WI38 (cell line): ENCODE results near the gene SEC31B.
A peak's percentile ranks its signal among the peaks of the same experiment; 100 is the strongest.

Source experiments
- H3K4me3 ChIP-seq: 2 replicates; pipeline ENCODE4 v1.5.1; 2011; ENCODE audit warnings: low read depth, mild to moderate bottlenecking, control low read depth, low read length
- CTCF ChIP-seq: IDR thresholded peaks from 2 replicates; pipeline ENCODE4 v1.5.1; 2012; ENCODE audit warnings: low read depth, mild to moderate bottlenecking, control low read depth, low read length

SEC31B gene

GRCh38 chr10:100528921-100529474 is 9.3 kb upstream of the SEC31B start:
- TF ChIP-seq CTCF = no peak
- peak overlapping the region; percentile 94 for H3K4me3 ChIP-seq

- H3K4me3 ChIP-seq = peak overlapping the region; percentile 94
- no peak for TF ChIP-seq CTCF
Observed at GRCh38 chr10:100528123-100528886, 8.6 kb upstream of the SEC31B start.

- no peak for TF ChIP-seq CTCF
- H3K4me3 ChIP-seq = no peak overlapping the region
Observed at GRCh38 chr10:100524638-100525037, 5.0 kb upstream of the SEC31B start.

- no peak overlapping the region for H3K4me3 ChIP-seq
Observed at GRCh38 chr10:100524206-100524605, 4.5 kb upstream of the SEC31B start.

GRCh38 chr10:100522945-100523344 is 3.3 kb upstream of the SEC31B start:
- H3K4me3 ChIP-seq = no peak overlapping the region
- no peak for TF ChIP-seq CTCF

More at GRCh38 chr10:100524206-100524605, 4.5 kb upstream of the SEC31B start:
- no peak for TF ChIP-seq CTCF

GRCh38 chr10:100522107-100522801 is 2.6 kb upstream of the SEC31B start:
- no peak for TF ChIP-seq CTCF
- no peak overlapping the region for H3K4me3 ChIP-seq

- no peak overlapping the region for H3K4me3 ChIP-seq
- TF ChIP-seq CTCF = no peak
Observed at GRCh38 chr10:100520811-100521210, 1.1 kb upstream of the SEC31B start.
